ENCODE results near the gene CIAO1.
"Not testable (repeated sequence)": the region's sequence is repeated elsewhere in the genome, so short reads cannot be mapped to it uniquely, and the experiment has no call there.

Gene CIAO1

DNA sequence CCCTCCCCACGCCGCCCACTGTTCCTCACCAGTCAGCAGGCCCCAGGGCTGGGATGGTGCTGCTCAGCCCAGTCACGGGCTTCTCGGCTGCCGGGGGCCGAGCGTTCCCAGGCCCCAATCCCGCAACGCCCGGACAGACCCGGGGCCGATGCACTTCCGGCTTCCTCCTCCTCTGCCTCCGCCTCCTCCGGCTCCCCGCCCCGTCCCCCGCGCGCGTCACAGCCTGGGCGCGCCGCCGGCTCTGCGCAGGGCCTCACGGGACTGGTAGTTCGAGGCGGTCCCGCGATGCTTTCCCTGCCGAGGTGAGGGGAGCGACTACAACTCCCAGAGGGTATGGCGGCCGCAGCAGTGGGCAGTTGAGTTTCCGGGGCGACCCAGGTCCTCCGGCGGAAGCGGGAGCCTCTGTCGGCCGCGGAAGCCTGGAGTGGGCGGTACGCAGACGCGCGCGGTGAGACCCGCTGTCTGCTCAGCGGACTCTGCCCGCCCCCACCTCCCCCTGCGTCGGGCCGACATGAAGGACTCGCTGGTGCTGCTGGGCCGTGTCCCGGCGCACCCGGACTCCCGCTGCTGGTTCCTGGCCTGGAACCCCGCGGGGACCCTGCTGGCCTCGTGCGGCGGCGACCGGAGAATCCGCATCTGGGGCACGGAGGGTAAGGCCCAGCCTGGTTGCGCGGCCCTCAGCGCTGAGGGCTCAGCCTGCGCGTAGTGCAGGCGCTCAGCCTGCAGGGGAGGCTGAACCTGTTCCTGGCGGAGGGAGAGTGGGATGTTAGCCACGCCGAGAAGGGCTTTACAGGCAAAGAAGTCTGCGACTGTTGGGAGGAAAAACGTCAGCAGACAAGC lies at the start of gene CIAO1, which contains the start of gene TMEM127:
Gene CIAO1, plus strand, starts transcription at position 386 of the 840 bp plus-strand sequence. Its CDS starts 126 bp downstream, at position 512.
Gene TMEM127, minus strand, starts transcription at position 158 of the 840 bp plus-strand sequence. CDS start 616 bp downstream, outside the sequence.
- peak within 1 kb of the TSS; percentile 47 for H3K4me3 ChIP-seq (ENCODE audit: low read depth, low read length)

DNA sequence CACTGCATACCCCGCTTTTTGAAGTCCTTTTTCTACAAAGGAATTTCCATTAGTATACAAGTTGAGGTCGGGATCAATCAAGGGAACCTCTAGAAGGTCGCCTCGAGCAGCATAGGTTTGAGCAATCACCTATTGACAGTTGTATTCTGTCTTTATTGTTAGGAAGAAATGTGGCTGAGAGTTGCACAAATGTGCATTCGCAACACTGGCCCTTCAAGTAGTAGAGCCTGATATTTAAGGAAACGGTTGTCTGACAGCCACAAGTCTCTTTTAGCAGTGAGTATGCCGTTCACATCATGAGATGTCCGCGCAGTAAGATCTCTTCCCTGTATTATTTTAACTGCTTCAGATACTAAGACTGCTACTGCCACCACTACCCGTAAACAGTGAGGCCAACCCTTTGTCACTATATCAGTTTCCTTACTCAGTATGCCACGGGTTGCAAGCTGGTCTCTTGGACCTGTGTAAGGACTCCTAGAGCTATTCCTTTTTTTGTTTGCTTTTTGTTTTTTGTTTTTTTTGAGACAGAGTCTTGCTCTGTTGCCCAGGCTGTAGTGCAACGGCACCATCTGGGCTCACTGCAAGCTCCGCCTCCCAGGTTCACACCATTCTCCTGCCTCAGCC lies 47.4 kb upstream of the CIAO1 start:
- no peak overlapping the region for H3K4me3 ChIP-seq (ENCODE audit: low read depth, low read length)

DNA sequence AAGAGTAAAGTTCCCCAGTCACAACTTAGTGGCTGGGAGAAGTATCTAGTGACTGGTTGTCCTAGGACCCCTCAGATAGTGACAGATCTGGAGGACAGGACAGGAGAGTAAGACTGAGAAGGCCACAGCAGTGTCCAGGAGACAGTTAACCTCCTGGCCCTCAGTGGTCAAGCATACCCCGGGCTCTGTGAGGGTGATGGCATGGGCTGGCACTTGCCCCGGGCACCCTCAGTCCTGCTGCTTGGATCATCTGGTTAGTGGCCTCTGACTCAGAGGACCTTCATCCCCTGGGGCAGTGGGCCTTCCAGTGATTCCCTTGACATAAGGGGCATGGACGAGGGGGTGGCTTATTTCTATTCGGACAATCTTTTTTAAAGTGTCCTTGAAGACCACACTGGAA lies 46.1 kb upstream of the CIAO1 start:
- not testable (repeated sequence) for H3K4me3 ChIP-seq (ENCODE audit: low read depth, low read length)

DNA sequence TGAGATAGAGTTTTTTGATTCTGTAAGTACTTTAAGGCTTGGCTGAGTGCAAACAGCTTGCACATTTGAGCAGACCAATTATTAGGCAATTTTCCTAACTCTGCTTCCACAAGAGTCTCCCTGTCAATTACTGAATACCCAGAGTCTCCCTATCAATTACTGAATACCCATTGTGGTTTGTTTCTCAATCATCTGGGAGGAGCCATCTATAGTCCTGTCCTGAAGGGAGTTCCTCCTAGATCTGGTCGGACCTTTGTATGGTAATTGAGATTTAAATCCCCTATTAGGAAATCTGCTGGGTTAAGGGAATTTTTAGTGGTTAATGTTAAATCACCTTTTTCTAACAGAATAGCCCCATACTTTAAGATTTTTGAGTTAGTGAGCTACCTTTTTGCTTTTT lies 44.9 kb upstream of the CIAO1 start:
- not testable (repeated sequence) for H3K4me3 ChIP-seq (ENCODE audit: low read depth, low read length)

DNA sequence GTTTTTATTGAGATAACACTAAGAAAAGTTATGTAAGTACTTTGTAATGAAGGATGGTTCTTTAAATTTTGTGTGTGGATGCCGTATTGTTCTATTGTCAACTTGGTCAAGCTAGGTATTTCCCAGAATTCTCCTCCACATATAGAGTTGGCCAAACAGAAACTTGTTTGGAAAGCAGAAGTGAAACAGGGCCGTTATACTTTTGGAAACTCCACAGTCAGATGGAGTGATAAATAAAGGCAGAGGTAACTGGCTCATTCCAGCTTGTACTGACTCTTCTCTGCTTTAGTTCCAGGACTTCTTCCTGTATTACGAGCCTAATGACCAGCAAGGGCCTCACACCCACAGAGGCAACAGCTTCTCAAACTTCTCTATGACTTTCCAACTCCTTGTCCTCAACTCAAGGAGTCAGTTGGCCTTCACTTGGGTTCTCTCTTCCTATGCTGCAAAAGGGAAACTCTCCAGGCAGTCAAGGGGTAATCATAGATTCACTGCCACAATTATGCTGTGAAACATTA lies 41.0 kb upstream of the CIAO1 start:
- no peak overlapping the region for H3K4me3 ChIP-seq (ENCODE audit: low read depth, low read length)

DNA sequence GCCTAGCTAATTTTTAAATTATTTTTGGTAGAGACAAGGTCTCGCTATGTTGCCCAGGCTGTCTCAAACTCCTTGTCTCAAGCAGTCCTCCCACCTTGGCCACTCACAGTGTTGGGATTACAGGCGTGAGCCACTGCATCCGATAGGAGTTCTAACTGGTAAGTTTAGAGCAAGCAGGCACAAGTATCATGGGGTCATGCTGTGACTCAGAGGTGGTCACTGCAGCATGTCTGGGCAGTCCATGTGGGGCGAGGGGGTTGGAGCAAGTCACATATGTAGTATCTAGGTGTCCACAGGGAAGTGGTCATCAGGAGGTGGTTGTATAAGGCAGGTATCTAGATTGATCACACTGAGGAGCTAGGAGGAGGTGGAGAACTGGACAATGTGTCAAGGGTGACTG lies 34.7 kb upstream of the CIAO1 start:
- no peak overlapping the region for H3K4me3 ChIP-seq (ENCODE audit: low read depth, low read length)

DNA sequence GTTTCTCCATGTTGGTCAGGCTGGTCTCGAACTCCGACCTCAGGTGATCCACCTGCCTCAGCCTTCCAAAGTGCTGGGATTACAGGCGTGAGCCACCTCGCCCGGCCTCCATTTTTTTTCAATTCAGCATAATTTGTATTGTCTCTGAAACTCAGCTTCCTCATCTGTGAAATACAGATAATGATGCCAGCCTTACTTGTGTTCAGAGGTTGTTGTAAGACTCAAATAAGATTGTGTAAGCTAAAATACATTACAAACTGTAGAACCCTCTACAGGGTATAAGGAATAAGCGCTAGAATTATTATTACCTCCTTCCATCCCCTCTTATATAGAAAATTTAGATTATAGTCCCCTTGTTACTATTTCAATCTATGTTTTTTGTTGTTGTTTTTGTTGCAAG lies 32.6 kb upstream of the CIAO1 start:
- no peak overlapping the region for H3K4me3 ChIP-seq (ENCODE audit: low read depth, low read length)

DNA sequence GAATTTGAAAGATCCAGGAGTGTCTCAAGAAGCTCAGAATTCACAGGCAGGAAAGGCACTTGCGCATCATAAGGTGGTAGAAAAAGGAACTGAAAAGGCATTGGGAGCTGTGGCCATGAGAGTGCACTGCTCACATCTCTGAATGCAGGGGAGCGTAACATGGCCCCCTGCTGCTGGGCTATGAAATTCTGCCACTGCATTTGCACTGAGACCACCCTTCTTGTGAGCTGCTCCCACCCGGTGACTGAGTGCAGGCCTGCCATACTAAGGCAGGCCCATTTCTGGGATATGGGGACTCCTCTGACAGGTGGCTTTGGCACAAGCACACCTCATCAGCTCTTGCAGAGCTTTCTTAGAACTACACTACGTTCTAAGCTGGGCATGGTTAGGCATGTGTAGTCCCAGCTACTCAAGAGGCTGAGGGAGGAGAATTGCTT lies 32.1 kb upstream of the CIAO1 start:
- H3K4me3 ChIP-seq (ENCODE audit: low read depth, low read length) = no peak overlapping the region

DNA sequence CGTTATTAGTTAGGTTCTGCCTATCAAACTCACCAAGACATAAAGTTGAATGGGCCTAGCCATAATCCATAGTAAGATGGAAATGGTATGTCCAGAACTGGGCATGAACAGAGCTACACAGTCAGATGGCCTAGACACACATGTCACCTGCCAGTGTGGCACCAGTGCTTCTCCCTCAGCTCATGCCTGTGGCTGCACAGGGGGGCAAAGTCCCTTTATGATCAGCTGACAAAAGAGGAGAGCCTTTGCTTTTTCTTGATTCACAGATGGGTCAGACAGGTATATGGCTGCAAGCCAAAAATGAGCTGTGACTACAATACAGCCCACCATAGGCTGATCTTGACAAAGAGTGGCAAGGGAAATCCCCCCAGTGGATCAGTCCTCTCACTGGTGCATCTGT lies 29.1 kb upstream of the CIAO1 start:
- H3K4me3 ChIP-seq (ENCODE audit: low read depth, low read length) = no peak overlapping the region

DNA sequence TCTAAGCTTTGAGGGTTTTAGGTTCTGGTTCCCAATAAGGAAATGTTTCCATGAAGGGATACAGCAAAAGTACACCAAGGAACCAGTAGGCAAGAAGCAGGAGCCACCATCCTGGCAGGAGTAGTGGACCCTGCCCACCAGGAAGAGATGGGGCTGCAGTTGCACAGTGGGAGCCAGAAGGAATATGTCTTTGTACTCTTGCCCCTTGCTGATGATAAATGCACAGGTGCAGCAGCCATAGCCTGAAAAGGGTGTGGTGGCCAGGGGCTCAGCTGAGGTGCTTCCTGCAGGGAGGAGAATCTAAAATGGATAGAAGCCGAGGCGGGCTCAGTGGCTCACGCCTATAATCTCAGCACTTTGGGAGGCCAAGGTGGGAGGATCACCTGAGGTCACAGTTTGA lies 27.8 kb upstream of the CIAO1 start:
- H3K4me3 ChIP-seq (ENCODE audit: low read depth, low read length) = no peak overlapping the region

DNA sequence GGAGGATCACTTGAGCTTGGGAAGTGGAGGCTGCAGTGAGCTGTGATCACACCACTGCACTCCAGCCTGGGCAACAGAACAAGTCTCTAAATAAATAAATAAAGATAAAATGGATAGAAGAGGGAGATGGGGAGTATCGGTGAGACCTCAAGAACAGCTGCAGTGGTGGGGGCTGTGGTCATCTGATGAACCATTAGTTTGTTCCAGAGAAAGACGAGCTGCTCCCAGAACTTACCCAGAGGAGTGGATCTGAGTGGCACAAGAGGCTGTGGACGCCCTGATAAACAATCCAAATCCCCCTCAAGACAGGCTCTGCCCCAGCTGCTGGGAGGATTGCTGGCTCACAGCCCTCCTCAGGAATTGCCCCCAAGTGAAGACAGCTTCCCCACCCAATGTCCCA lies 26.9 kb upstream of the CIAO1 start:
- no peak overlapping the region for H3K4me3 ChIP-seq (ENCODE audit: low read depth, low read length)

DNA sequence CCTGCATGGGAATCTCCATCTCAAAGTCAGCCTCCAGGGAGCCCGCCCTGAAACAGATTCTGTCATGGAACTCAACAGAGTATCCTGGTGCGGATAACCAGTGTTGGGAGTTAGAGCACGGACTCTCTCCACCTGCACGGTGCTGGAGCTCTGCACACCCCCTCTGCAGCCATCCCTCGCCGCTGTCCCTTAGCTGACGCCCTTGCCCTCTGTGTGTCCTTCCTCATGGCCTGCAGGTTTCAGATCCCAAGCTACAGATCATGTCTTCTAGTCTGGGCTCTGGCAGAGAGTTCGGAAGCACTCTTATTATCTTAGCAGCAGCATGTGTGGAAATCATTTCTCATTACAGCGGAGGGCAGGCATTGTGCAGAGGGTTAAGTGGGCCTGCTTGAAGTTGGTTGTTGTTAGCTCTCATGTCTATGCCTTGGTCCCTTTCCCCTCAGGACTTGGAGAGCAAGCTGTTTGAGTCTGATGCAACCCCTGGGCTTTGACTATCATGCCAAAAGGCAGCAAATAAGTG lies 26.2 kb upstream of the CIAO1 start:
- H3K4me3 ChIP-seq (ENCODE audit: low read depth, low read length) = no peak overlapping the region

DNA sequence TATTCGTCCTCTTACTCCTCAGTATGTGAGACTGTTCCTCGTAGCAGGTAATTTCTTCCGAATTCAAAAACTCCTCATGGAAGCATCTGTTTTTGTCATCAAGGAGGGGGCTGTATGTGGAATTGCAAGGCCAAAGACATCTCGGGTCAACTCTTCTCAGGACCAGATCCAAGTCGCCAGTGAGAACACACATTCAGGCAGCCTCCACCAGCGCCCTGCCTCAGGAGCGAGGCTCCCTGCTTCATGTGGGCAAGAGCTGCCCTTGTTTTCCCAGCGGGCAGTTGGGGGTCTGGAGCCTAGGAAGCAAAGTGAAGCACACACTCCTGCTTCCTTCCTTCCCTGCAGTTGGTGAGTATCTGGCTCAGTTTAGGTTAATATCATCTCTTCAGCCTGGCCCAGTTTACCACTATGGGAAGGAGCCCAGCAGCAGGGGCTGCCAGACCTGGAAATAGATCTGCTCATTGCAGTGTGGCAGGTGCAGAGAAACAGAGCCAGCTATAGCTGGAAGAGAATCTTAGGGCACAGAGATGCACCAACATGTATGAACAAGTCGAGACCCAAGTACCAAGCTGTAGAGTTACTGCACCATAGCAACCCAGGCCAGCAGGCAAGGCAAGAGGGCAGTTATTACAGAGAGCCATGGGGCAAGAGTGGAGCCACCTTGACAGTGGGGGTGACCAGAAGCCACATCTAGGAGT lies 25.5 kb upstream of the CIAO1 start:
- H3K4me3 ChIP-seq (ENCODE audit: low read depth, low read length) = no peak overlapping the region

DNA sequence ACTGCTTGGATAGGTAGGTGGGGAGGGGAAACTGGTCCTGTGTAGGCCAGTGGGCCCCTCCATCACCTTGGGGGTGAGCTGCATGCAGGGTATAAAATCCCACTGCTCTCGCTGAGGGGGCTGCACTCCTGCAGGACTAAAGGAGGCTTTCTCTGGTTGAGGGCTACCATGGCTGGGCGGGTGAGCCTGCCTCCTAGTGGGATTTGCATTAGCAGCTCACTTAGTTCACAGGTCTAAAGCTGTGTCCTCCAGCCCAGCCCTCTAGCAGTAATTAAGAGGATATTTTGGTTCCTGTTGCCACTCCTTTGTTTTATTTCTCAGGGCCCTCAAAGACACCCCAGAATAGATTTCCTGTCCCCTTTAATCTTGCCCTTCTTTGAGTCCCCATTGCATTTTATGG lies 24.8 kb upstream of the CIAO1 start:
- no peak overlapping the region for H3K4me3 ChIP-seq (ENCODE audit: low read depth, low read length)

DNA sequence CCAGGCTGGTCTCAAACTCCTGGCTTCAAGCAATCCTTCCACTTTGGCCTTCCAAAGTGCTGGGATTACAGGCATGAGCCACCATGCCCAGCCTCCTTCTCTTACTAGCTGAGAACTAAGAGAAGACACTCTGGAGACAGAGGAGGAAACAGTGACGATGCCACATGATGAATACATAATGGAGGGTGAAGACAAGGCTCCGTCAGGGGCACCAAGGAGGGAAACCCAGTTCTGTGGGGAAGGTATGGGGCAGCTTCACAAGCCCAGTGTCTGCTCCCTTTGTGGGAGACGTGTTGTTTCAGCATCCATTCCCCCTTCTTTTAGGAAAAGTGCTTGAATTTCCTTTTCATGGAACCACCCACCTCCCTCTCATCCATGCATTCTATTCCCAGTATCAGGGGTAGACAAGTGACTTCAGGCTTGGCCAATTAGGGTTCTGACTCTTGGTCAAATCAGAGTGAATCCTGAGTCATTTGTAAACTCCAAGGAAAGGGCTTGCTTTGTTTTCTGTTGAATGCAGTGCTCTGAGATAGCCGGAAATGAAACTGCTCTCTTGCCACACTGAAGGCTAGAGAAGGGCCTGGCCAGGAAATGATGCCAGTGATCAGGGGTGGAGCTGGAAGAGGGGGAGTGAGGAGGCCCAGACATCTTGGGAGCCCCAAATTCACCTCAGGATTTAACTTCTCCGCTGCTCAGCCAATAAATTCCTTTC lies 24.0 kb upstream of the CIAO1 start:
- no peak overlapping the region for H3K4me3 ChIP-seq (ENCODE audit: low read depth, low read length)

DNA sequence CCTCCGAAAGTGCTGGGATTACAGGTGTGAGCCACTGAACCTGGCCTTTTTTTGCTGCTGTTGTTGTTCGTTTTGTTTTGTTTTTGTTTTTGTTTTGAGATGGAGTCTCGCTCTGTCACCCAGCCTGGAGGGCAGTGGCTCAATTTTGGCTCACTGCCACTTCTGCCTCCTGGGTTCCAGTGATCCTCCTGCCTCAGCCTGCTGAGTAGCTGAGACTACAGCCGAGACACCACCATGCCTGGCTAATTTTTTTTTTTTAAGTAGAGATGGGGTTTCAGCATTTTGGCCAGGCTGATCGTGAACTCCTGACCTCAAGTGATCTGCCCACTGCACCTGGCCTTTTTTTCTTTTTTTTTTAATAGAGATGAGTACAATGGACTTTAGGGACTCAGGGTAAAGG lies 22.2 kb upstream of the CIAO1 start:
- no peak overlapping the region for H3K4me3 ChIP-seq (ENCODE audit: low read depth, low read length)

DNA sequence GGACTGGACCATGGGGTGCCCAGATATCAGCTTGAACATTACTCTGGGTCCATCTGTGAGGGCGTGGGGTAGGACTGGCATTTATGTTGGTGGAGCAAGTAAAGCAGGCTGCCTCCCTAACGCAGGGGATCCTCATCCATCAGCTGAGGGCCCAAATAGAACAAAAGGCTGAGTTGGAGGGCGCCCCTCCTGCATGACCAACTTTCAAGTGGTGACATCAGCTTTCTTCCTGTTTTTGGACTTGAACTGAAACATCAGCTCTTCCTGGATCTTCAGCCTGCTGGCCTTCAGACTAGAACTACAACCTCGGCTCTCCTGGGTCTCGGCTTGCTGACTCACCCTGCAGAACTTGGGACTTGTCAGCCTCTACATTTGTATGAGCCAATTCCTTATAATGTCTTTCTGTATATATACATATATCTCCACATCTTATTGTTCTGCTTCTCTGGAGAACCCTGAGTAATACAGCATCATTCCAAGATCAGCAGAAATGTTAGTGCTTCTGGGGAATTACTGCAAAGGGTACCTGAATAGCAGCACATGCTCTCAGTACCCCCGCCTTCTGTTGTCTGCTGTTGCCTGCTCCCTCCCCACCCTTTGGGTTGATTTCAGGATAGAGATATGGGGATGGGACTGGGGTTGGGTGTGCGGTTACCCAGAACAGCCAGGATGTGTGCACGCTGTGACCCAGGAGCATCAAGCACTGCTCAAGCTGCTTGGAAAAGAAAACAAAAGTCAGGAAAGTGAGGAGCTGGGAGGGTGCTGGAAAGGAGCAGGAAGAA lies 20.2 kb upstream of the CIAO1 start:
- no peak overlapping the region for H3K4me3 ChIP-seq (ENCODE audit: low read depth, low read length)

DNA sequence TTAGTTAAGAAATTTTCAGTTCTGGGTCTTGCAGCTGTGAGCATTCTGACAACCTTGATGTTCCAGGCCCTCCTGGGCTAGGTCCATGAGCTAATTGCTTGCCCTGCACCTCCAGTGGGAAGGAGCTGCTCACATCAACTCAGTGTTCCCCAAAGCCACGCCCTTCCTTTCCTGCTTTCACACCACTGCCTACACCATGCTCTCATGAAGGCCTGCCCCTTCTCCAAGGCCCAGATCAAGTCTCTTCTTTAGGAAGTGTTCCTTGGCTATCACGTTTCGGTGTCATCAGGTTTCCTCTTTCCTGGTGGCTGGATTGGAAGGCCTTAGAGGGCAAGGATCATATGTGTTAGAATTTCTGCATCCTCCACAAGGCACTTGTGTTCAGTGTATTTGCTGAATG lies 19.0 kb upstream of the CIAO1 start:
- H3K4me3 ChIP-seq (ENCODE audit: low read depth, low read length) = no peak overlapping the region

DNA sequence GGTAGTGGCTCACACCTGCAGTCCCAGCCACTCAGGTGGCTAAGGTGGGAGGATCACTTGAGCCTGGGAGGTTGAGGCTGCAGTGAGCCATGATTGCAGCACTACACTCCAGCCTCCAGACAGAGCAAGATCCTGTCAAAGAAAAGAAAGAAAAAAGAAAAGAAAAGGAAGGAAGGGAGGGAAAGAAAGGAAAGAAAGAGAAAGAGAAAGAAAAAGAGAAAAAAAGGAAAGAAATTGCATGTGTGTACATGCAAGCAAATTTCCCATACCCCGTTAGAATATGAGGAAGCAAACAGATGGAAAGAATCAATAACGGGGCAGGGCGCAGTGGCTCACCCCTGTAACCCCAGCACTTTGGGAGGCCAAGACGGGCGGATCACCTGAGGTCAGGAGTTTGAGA lies 18.1 kb upstream of the CIAO1 start:
- H3K4me3 ChIP-seq (ENCODE audit: low read depth, low read length) = no peak overlapping the region

DNA sequence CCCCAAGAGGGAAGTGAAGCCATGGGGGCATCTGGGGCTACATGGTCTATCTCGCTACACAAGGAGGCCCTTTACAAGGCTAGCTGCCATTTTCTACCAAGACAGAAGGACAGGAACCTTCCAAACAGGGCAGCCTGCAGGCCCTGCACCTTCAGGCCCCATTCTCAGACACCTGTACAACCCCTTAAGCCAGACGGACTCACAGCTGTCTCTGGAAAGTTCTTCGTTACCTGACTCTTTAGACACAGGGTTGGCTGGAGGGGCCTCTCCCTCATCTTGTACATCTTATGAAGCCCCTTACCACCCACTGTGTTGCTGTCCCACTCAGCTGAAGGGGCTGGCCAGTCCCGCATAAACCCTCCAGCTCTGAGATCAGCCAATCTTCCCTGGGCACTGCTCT lies 17.4 kb upstream of the CIAO1 start:
- no peak overlapping the region for H3K4me3 ChIP-seq (ENCODE audit: low read depth, low read length)
